GM12878 (cell line): ENCODE data around the gene GIMAP2.
"Not testable (repeated sequence)": the region's sequence is repeated elsewhere in the genome, so short reads cannot be mapped to it uniquely, and the experiment has no call there.

ENCODE experiments used
- BCL11A ChIP-seq: IDR thresholded peaks from 2 replicates; pipeline ENCODE4 v1.6.1; 2011; ENCODE audit warnings: low read depth, low read length
- CTCF ChIP-seq, 3 experiments: IDR thresholded peaks in 2 of 3; conservative IDR thresholded peaks in 1 of 3; 2 replicates each; pipeline ENCODE4 v1.5.1; 2011; ENCODE audit warnings: low read depth in 3 of 3, low read length in 3 of 3, mild to moderate bottlenecking in 3 of 3, control low read depth in 2 of 3, moderate library complexity in 2 of 3, inconsistent platforms in 1 of 3, mixed read lengths in 1 of 3; ENCODE audit not compliant: control insufficient read depth in 2 of 3, insufficient read depth in 1 of 3; ENCODE audit errors: extremely low read depth in 1 of 3
- EZH2 ChIP-seq: IDR thresholded peaks from 2 replicates; pipeline ENCODE4 v1.6.1; 2012; ENCODE audit warnings: low read depth, mild to moderate bottlenecking, control low read depth, inconsistent platforms, low read length, borderline replicate concordance; ENCODE audit not compliant: control insufficient read depth
- NR2C2 ChIP-seq: IDR thresholded peaks from 2 replicates; pipeline ENCODE4 v1.6.1; 2011; ENCODE audit warnings: borderline replicate concordance, low read depth; ENCODE audit not compliant: control insufficient read depth, insufficient read length
- NRF1 ChIP-seq: conservative IDR thresholded peaks from 2 replicates; pipeline ENCODE4 v1.6.1; 2011; ENCODE audit warnings: mild to moderate bottlenecking, low read depth, low read length, improper control_type of control experiment
- PAX8 ChIP-seq: fragments of 450-650 bp; IDR thresholded peaks from 2 replicates; pipeline ENCODE4 v1.6.1; 2017; ENCODE audit warnings: mild to moderate bottlenecking, moderate library complexity
- SMAD5 ChIP-seq: IDR thresholded peaks from 2 replicates; pipeline ENCODE4 v1.6.1; 2016; ENCODE audit warnings: antibody characterized with exemption, low read depth
- TCF7 ChIP-seq: IDR thresholded peaks from 2 replicates; pipeline ENCODE4 v1.6.1; 2014; ENCODE audit warnings: antibody characterized with exemption, borderline replicate concordance
- ZNF24 ChIP-seq: fragments of 450-650 bp; IDR thresholded peaks from 2 replicates; pipeline ENCODE4 v1.6.1; 2017; ENCODE audit warnings: antibody characterized with exemption, mild to moderate bottlenecking

GRCh38 chr7:150678601-150679000, 6.9 kb upstream of the GIMAP2 start:
- TF ChIP-seq SMAD5; NR2C2; PAX8; NRF1; EZH2; BCL11A; TCF7; CTCF (IDR thresholded peaks at IDR 0.05 in 2 of 3, conservative IDR thresholded peaks at IDR 0.05 in 1 of 3; ENCODE audit: control insufficient read depth in 2 of 3, extremely low read depth in 1 of 3, insufficient read depth in 1 of 3, low read depth in 3 of 3, low read length in 3 of 3); ZNF24: not testable (repeated sequence)
